Stimulated activated CD4-positive, alpha-beta T cell treated with anti-CD3 and anti-CD28 coated beads, Interleukin-1b, Interleukin-23, amount 100 ng/mL, for 24 hours (primary cell): ENCODE measurements around the gene KRTAP6-2.

Experiments used
- DNase-seq, 4 experiments: peaks; one replicate each; pipeline ENCODE4 v3.0.0-alpha.2; 2020; ENCODE audit warnings: low read depth in 4 of 4, low spot score in 1 of 4

The KRTAP6-2 gene

DNA sequence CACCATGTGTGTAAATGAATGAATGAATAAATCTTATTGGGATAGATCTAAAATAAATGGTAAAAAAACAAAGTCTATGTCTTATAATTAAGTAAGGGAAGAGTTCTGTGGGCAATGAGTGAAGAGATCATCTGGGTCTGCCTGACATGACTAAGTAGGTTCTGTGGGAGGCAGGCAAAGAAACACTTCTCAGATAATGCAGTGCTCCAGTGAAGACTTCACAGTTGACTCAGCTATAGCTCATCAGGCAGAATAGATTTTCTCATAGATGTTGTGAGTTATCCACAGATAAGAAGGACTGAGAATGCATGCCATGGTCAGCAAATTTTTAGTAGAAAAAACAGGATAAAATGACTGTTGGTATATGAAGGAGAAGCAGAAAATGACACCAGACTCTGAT is 20.9 kb downstream of the KRTAP6-2 start:
- no peak for DNase-seq

DNA sequence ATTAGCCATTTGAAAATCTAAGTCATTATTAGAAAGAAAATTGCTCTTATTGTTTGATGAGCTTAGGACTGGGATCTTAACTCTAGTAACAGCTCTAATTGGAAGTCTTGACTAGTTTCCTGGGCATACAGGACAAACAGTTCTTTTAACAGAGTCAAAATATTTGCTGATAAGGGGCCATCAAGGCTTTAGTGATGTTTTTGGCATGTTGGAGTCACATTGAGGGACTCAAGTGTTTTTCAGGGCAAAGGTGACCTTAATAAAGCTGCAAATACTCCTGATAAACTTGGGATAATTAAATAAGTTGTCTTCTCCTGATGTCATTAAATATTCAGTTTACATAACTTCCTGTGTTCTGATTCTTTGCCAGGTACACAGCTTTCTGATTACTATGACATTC is 31.1 kb downstream of the KRTAP6-2 start:
- DNase-seq: no peak

DNA sequence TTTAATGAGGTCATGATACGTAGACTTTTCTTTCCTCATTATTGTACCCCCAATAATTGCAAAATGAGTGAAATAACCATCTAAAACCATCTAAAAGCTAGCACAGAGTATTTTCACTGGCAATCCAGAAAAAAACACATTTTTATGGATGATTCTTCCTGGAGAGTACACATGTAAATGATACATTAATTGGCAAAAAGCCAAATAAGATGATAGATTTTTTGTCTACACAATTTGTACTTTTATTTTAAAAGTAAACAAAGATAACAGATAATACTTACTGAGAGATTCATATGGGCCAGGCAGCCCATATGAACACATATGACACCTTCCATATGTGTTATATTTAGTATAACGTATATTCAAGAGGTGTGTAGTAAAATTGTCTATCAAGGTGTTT is 35.1 kb downstream of the KRTAP6-2 start:
- DNase-seq: no peak

DNA sequence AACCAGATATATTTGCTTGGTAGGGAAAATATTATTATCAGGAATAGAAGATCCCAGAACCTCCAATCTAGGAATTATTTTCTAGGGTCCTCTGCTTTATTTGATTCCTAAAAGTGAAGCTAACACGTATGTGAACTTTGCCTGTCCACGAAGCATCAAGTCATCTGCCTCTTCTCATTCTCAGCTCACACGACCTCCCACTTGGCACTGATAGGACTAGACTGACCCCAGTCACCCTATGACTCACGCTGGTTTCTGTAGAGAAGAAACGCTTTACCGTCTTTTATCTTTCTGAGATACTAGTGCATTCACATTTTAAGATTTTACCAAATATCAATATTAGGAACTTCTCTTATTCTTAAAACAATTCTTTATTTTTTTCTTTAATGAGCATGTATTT is 35.6 kb downstream of the KRTAP6-2 start:
- DNase-seq: no peak

DNA sequence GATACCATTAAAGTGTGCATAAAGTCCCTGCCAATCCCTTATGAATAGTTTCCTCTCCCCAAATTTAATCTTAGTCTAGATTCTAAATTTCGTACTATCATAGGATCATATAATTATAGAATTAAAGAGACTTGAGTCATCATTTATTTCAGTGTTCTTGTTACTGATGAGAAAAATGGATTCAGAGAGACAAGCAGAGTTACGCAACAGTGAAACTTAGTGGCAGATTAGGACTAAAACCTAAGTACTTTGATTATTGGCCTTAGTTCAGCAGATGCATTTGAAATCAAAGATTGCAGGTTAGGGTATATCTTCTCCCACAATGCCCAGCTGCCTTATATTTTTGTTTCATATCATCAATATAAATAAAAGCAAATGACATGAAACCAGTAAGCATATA is 36.7 kb downstream of the KRTAP6-2 start:
- no peak for DNase-seq

DNA sequence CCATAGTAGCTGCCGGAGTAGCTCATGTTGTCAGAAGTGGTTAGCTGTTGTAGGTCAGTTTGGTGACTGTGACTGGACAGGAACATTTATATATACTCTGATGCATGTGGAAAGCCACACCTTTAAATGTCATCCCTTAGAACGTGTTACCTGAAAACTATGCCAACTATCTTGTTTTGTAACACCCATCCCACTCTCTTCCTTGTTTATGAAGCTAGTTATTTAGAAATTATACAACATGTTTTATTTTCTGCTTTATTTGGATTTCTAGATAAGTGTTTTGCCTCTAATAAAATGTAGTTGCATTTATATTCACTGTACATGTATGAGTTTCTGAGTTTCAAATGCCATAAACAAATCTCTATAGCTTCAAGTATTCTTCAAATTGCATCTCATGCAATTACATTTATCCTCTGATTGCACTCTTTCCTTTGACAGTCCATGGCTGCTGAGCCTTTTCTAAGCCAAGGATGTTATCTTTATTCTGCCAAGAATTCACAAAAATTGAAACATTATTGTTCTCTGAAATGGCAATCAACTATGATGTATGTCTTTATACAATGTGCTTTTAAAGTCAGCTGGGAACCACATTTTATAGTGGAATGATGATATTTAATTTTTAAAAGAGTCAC is 37.3 kb downstream of the KRTAP6-2 start, which contains the start of gene KRTAP19-7:
Gene KRTAP19-7 (minus strand): TSS at position 51 of the 632 bp plus-strand sequence. CDS start 25 bp downstream, at position 26.
- DNase-seq: no peak

DNA sequence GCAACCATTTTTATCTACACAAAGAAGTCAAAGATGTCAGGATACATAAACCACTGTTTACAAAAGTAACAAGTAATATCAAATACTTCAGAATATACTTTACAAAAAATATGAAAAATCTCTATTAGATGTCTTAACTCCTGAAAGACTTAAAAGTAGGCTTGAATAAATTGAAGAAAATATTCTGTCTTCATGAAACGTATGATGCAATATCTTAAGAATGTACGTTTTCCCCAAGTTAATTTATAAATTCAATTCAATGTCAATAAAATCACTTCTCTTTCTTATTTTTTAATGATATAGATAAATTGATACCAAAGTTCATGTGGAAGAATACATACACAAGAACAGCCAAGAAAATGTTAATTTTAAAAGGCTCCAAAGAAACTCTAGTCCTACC is 43.6 kb downstream of the KRTAP6-2 start:
- DNase-seq: no peak

DNA sequence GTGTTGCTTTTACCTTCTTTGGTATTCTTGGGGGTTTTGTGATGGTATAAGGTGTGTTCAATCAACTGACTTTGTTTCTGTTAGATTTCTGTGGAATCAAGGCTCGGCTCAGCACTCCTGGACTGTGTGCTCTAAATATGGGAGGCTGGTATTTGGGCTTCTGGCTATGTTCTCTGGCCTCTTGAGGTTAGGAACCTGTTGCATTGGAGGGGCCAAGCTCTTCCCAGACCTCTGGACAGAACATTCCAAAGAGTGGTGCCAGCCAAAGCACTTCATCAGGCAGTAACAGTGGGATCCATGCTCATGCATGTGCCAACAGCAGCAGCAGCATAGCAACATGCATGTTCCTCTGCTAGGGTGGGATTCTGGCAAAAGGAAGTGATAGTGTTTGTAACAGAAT is 45.9 kb downstream of the KRTAP6-2 start:
- no peak for DNase-seq
